NT2/D1 (cell line): ENCODE data around the gene PPIL1.
A peak's percentile ranks its signal among the peaks of the same experiment; 100 is the strongest.

Experiments
- DNase-seq: peaks from one replicate; pipeline ENCODE4 v3.0.0-alpha.2; 2011; ENCODE audit warnings: low read depth, low spot score
- H3K27me3 ChIP-seq: 2 replicates; pipeline ENCODE4 v1.6.0; 2011; ENCODE audit warnings: mild to moderate bottlenecking; ENCODE audit not compliant: insufficient read length, insufficient read depth
- H3K36me3 ChIP-seq: 2 replicates; pipeline ENCODE4 v1.6.1; 2011; ENCODE audit warnings: mild to moderate bottlenecking, low read length, mixed read lengths; ENCODE audit not compliant: insufficient read depth, insufficient read length
- H3K4me1 ChIP-seq: 2 replicates; pipeline ENCODE4 v1.5.1; 2011; ENCODE audit not compliant: insufficient read depth, insufficient read length
- H3K4me3 ChIP-seq: 2 replicates; pipeline ENCODE4 v1.5.1; 2011; ENCODE audit warnings: low read depth; ENCODE audit not compliant: insufficient read length
- H3K9ac ChIP-seq: 2 replicates; pipeline ENCODE4 v1.6.0; 2011; ENCODE audit warnings: low read depth; ENCODE audit not compliant: insufficient read length
- H3K9me3 ChIP-seq: 2 replicates; pipeline ENCODE4 v1.5.1; 2011; ENCODE audit warnings: mild to moderate bottlenecking, low read length; ENCODE audit not compliant: insufficient read depth
- SUZ12 ChIP-seq: IDR thresholded peaks from 2 replicates; pipeline ENCODE4 v1.6.1; 2011; ENCODE audit not compliant: insufficient read length, insufficient read depth; ENCODE audit errors: extremely low read depth
- YY1 ChIP-seq: IDR thresholded peaks from 2 replicates; pipeline ENCODE4 v1.6.1; 2011; ENCODE audit not compliant: insufficient read length, insufficient read depth
- ZNF274 ChIP-seq: IDR thresholded peaks from 2 replicates; pipeline ENCODE4 v1.6.1; 2011; ENCODE audit warnings: mild to moderate bottlenecking, low read depth, low read length

Gene PPIL1

DNA sequence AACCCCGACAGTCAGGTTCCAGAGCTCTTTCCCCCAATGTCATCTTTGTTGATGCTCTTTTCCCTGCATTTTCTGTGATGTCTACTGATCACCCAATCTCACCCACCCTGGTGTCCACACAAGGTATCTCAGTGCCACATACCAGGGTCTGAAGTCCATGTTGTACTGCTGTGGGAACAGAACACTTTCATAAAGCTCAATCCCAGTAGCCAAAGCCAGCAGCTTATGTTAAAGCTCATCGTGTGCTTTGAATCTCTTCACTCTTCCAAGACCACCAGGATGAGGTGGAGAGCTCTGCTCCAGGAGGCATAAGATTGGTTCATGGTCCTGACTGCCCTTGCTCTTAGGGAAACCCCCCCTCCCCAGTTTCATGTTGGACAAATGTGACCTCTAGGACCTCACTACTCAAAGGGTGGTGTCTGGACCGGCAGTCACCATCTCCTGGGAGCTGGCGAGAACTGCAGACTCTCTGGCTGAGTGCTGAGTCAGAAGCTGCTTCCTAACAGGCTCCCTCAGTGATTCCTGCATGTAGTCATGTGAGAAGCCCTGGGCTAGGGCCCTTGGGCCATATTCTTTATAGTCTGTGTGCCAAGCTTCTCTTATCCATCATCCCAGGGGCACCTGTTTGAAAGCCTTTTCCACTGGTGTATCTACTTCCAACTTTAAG is 22.0 kb downstream of the PPIL1 start:
- no peak overlapping the region for H3K9ac ChIP-seq
- no peaks in the 10 kb centered on the region for H3K27me3 ChIP-seq
- H3K36me3 ChIP-seq = peaks cover 42% of the 10 kb centered on the region
- peaks cover 4% of the 10 kb centered on the region for H3K4me1 ChIP-seq
- no peaks in the 10 kb centered on the region for H3K9me3 ChIP-seq
- no peak for DNase-seq
- H3K4me3 ChIP-seq = no peak overlapping the region
- TF ChIP-seq YY1 (no peak), ZNF274 (no peak), SUZ12 (no peak)

DNA sequence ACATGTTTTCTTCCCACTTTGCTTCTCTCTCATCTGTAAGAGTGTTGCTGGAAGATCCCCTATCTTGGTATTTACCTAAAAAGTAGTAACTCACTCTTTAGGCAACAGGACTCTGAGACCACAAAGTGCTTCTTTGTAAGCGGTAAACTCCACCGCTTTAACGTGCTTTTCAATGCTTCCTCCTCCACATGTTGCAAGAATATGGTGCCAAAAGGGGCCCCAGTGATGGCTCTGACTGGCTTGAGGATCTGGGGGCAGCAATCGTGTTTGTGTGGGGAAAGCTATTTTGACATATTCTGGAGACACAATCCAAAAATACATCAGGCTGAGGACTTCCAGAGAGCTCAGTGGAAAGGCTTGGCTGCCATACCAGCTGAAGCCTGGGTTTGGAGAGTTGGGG is 23.0 kb downstream of the PPIL1 start:
- H3K36me3 ChIP-seq = peaks cover 40% of the 10 kb centered on the region
- H3K27me3 ChIP-seq = no peaks in the 10 kb centered on the region
- TF ChIP-seq SUZ12 (no peak), ZNF274 (no peak), YY1 (no peak)
- peaks cover 4% of the 10 kb centered on the region for H3K4me1 ChIP-seq
- H3K9me3 ChIP-seq = no peaks in the 10 kb centered on the region
- no peak for DNase-seq
- no peak overlapping the region for H3K4me3 ChIP-seq
- H3K9ac ChIP-seq = no peak overlapping the region

DNA sequence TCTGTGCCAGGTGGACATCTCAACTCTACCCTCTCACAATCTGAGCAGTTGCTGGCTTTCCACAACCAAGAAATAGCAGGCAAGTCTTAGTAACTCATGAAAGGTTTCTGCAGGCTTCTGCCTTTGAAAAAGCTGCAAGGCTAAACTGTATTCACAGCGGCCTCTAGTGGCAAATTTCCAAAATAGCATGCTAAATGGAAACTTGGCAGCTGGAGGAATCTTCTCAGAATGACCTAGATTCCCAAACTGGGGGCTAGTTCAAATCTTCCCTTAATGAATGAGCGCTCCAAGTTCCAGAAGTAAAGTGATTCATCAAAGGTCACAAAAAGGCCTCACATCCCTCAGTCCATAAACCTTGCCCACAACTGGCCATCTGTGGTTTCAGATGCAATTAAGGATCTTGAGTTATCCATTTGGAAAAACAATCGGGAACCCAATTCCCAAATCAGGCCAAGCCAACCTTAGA is 23.4 kb downstream of the PPIL1 start:
- peaks cover 4% of the 10 kb centered on the region for H3K4me1 ChIP-seq
- TF ChIP-seq YY1 (no peak), SUZ12 (no peak), ZNF274 (no peak)
- no peaks in the 10 kb centered on the region for H3K27me3 ChIP-seq
- peaks cover 36% of the 10 kb centered on the region for H3K36me3 ChIP-seq
- no peak overlapping the region for H3K9ac ChIP-seq
- H3K9me3 ChIP-seq = no peaks in the 10 kb centered on the region
- no peak for DNase-seq
- H3K4me3 ChIP-seq = no peak overlapping the region

DNA sequence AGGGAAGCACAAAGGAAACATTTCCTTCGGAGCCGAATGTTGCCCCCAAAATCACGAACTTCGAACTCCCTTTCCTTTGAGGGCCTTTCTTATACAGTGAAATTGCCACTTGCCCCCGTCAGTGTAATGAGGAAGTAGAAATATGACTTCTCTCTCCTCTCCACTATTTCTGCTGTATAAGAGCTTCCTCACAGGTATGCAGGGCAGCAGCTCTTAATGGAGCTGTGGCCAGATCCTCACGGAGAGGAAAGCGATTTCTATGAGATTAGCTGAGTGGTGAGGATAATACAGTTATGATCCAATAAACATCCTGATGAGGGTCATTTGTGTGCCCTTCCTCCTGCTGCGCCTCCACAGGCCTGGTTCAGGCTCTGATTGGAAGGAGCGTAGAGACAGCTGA is 24.6 kb downstream of the PPIL1 start:
- Histone ChIP-seq H3K9me3 (no peaks in the 10 kb centered on the region), H3K4me3 (no peak overlapping the region), H3K27me3 (no peaks in the 10 kb centered on the region), H3K9ac (peak overlapping the region; percentile 34), H3K36me3 (peaks cover 24% of the 10 kb centered on the region), H3K4me1 (peaks cover 4% of the 10 kb centered on the region)
- no peak for DNase-seq
- TF ChIP-seq YY1 (no peak), ZNF274 (no peak), SUZ12 (no peak)

DNA sequence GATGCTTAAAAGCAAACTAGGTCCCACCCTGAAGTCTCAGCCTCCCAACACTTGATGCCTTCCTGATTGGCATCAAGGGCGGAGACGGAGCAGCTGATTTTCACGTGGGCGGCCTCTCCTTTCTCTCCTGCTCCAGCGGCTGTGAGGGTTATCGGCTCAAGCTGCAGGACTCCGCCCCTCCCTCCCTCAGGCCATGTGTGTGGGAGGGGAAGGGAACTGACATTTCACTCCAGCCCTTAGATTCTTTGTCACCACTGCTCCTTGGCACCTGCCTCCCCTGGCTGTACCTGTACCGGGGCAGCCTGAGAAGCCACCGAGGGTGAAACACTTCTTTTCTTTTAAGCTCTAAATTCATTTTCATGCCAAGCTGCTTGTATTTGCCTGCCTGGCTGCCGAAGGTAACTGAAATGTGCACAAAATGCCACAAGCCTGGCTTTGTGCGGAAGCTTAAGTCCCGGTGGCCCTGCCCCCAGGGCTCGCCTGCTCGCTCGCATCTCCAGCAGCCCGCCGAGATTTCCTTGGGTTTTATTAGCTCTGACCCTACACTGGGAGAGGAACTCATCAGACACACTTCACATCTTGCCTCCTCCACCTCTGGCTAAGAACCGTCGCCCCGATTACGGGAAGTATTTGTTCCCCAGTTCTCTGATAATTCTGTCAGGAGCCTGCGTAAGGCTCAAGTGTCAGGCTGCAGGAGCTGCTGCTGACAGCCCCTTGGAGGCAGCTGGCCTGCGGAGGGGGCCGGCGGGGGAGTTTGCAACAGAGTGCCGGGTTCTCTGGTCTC is 25.8 kb downstream of the PPIL1 start:
- TF ChIP-seq SUZ12 = no peak
- no peak for TF ChIP-seq YY1
- no peak for TF ChIP-seq ZNF274
- Histone ChIP-seq H3K4me1 (peaks cover 4% of the 10 kb centered on the region), H3K4me3 (peak overlapping the region; percentile 22), H3K9me3 (no peaks in the 10 kb centered on the region), H3K36me3 (peaks cover 16% of the 10 kb centered on the region), H3K9ac (no peak overlapping the region), H3K27me3 (no peaks in the 10 kb centered on the region)
- peak; percentile 40 for DNase-seq

DNA sequence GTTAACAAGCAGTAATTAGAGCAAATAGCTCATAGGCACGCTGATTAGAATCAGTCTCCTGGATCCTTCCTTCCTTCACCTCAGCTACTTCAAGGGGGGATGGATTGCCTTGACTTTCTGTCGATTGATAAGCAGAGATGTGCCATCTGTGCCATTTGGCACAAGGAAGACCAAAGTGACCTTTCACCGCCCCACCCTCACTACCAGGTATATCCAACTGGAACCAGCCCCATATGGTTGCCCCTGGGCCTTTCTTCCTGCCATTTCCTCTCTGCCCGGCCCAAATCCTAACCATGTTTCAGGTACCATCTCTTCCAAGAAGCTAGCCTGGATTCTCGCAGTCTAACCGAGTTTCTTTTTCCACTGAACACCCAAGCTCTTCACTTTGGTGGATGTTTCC is 26.6 kb downstream of the PPIL1 start:
- Histone ChIP-seq H3K36me3 (peaks cover 8% of the 10 kb centered on the region), H3K4me1 (peaks cover 7% of the 10 kb centered on the region), H3K4me3 (no peak overlapping the region), H3K27me3 (no peaks in the 10 kb centered on the region), H3K9ac (peak overlapping the region; percentile 25), H3K9me3 (no peaks in the 10 kb centered on the region)
- TF ChIP-seq SUZ12 = no peak
- no peak for DNase-seq

DNA sequence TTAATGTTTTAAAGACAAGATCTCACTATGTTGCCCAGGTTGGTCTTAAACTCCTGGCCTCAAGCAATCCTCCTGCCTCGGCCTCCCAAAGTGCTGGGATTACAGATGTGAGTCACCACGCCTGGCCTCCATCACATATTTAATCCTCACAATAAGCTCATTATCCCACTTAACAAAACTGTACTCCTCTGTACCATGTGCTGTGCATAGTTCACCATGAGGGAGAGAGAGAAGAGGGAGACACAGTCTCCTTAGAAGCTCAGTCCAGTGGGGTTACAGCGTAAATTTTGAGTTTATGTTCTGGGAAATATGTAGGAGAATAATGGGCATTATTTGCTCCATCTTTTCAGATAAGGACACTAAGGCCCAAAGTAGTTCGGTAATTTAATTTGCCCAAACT is 27.5 kb downstream of the PPIL1 start:
- no peak for DNase-seq
- Histone ChIP-seq H3K9ac (no peak overlapping the region), H3K36me3 (peaks cover 2% of the 10 kb centered on the region), H3K4me3 (no peak overlapping the region), H3K4me1 (peaks cover 7% of the 10 kb centered on the region), H3K9me3 (no peaks in the 10 kb centered on the region), H3K27me3 (no peaks in the 10 kb centered on the region)
- TF ChIP-seq YY1 (no peak), SUZ12 (no peak), ZNF274 (no peak)
